Memory B cell (primary cell): ENCODE results near the gene NUCB2.

Source experiments
- ATAC-seq: fragments of 150-1000 bp; cut with Tn5 transposase; 2 replicates; pipeline ENCODE4 v1.10.0; 2021; ENCODE audit warnings: low read depth, mild to moderate bottlenecking, moderate library complexity
- DNase-seq, 2 donors: peaks; one replicate each; pipeline ENCODE4 v3.0.0; 2022; ENCODE audit warnings: low spot score in 2 of 2
- H3K27ac Mint-ChIP-seq: one replicate; pipeline ENCODE4 v1.8.0; 2022; ENCODE audit warnings: mild to moderate bottlenecking, moderate library complexity, mixed read lengths
- H3K27me3 Mint-ChIP-seq: one replicate; pipeline ENCODE4 v1.8.0; 2022; ENCODE audit warnings: mixed read lengths
- H3K36me3 Mint-ChIP-seq: one replicate; pipeline ENCODE4 v1.8.0; 2022; ENCODE audit warnings: mild to moderate bottlenecking, mixed read lengths
- H3K4me1 Mint-ChIP-seq: one replicate; pipeline ENCODE4 v1.8.0; 2022; ENCODE audit warnings: mixed read lengths
- H3K4me3 Mint-ChIP-seq: one replicate; pipeline ENCODE4 v1.8.0; 2022; ENCODE audit warnings: mild to moderate bottlenecking, moderate library complexity, mixed read lengths
- H3K9me3 Mint-ChIP-seq: one replicate; pipeline ENCODE4 v1.8.0; 2022; ENCODE audit warnings: mixed read lengths

Gene NUCB2

DNA sequence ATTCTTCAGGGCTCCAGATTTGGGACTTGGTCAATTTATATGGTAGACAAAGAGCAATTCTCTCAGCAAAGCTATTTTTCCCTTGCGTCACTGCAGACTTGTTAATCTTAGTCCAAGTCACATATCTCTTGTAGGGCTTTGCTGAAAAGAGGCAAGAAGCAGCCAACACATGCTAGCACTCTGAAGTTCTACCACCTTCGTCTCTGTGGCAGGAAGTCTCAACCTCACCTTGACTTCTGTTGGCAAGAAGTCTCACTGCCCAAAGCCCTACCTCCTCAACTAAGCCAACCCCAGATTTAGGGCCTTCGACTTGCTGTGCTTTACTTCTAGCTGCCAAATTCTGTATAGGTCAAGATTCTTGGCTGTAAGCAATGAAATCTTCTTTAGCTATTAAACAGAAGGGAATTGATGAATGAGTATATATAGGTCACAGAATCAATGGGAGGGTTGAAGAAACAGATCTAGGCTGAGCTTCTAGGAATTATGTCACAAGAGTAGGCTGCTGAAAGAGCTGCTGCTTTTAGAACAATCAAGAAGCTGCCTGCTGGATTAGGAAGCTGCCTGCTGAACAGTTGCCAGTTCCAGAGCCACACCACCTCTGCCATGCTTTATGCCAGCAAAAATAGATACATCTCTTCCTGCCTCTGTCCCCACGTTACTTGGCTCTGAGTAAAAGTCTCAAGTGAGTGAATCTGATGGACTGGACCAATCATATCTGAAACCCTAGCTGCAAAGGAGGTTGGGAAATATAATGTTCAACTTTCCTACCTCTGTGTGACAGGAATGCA is 57.5 kb downstream of the NUCB2 start:
- H3K27ac Mint-ChIP-seq, result no peak overlapping the region
- H3K27me3 Mint-ChIP-seq, result no peaks in the 10 kb centered on the region
- H3K4me1 Mint-ChIP-seq, result no peaks in the 10 kb centered on the region
- H3K4me3 Mint-ChIP-seq, result no peak overlapping the region
- DNase-seq (no peak), ATAC-seq (no peak)
- H3K9me3 Mint-ChIP-seq, result no peaks in the 10 kb centered on the region
- H3K36me3 Mint-ChIP-seq, result peaks cover 2% of the 10 kb centered on the region

DNA sequence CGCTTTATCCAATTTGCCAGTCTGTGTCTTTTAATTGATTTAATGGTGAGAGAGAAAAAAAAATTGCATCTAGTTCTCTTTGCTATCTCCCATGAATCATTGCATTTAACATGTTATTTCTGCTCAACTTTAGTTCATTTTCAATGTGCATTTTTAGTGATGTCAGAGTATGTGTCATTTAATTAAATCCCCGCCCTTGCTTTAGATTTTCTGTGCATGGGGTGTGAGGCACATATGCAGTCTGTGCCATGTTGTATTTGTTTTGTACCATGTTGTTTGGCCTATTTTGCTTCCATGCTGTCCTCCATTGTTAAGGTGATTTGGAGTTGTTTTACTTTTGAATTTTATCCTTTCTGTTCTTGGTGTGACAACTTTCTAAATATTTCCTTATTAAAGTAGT is 66.7 kb downstream of the NUCB2 start:
- DNase-seq (no peak), ATAC-seq (no peak)
- H3K9me3 Mint-ChIP-seq, result no peaks in the 10 kb centered on the region
- no peaks in the 10 kb centered on the region for H3K36me3 Mint-ChIP-seq
- H3K4me3 Mint-ChIP-seq, result no peak overlapping the region
- H3K27me3 Mint-ChIP-seq, result no peaks in the 10 kb centered on the region
- H3K4me1 Mint-ChIP-seq, result no peaks in the 10 kb centered on the region
- H3K27ac Mint-ChIP-seq, result no peak overlapping the region

DNA sequence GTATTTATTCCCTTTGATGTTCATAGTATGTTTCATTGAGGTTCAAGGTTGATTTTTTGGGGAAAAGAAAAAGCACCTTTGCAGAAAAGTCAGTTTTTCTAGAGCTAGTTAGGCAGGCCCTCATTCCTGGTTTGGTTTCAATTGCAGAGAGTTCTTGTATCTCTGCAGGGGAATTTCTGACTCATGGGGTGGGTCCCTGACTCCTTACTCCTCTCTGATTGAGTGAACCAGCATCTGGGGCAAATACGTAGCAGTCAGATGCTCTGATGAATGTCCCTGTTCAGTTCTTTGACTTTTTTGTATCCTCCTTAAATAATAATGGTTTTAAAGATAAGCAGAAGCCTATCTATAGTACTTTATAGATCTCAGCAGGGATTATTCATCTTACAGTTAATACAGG is 67.4 kb downstream of the NUCB2 start:
- no peaks in the 10 kb centered on the region for H3K27me3 Mint-ChIP-seq
- H3K27ac Mint-ChIP-seq, result no peak overlapping the region
- H3K9me3 Mint-ChIP-seq, result no peaks in the 10 kb centered on the region

DNA sequence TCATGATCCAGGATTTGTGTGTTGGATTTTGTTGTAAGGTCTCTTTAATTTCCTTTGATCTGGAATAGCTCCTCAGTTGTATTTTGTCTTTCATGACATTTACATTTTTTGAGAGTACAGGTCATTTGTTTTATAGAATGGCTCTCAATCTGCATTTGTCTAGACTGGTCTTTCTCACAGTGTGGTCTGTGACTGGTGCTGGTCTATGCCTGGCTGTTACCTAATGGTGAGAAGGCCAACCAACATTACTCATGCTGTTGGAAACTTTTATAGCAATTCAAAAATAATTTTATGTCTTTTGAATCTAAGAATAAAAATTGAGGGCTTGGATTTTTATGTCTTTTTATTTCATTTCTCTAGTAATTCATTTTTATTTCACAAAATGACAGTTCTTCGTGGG is 71.1 kb downstream of the NUCB2 start:
- no peak overlapping the region for H3K4me3 Mint-ChIP-seq
- H3K4me1 Mint-ChIP-seq, result peaks cover 10% of the 10 kb centered on the region
- no peak for ATAC-seq
- H3K36me3 Mint-ChIP-seq, result no peaks in the 10 kb centered on the region
- H3K9me3 Mint-ChIP-seq, result no peaks in the 10 kb centered on the region
- peaks cover 7% of the 10 kb centered on the region for H3K27me3 Mint-ChIP-seq
- H3K27ac Mint-ChIP-seq, result no peak overlapping the region
- DNase-seq, result no peak

More for the DNA sequence above, 67.4 kb downstream of the NUCB2 start:
- Mint-ChIP-seq H3K36me3 (no peaks in the 10 kb centered on the region), H3K4me1 (no peaks in the 10 kb centered on the region), H3K4me3 (no peak overlapping the region)
- no peak for DNase-seq
- ATAC-seq, result no peak

DNA sequence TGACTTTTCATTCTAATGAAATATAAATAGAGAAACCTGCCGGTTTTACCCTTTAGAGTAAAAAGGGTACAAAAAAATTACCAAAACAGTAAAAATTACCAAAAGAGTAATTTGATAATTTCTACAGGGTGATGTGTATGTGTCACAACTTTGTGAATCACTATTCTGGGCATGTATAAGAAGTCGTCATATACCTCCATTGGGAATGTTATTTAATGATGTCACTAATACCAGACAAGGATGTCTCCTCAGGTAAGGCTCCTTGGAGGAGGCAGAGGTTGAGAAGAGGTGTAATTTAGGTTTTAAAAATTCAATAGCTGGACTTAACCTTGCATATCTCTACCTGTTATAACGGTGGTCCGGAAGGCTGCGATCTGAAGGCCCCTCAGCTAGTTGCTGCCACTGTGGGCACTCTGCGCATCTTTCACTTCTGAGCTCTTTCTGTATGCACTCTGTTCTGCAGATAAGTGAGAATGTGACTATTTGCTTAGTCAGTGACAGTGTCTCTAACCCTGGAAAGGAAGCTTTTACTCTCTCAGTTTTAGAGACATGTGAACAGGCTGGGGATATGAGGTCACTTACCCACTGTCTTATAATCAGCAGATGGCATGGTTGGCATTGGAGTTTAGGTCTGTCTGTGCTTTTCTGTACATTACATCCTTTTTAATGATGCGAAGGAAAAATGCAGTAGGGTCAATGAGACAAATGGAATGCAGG is 74.1 kb downstream of the NUCB2 start:
- Mint-ChIP-seq H3K4me3 (peak overlapping the region; percentile 74), H3K27ac (no peak overlapping the region), H3K27me3 (peaks cover 11% of the 10 kb centered on the region), H3K4me1 (peaks cover 20% of the 10 kb centered on the region), H3K9me3 (no peaks in the 10 kb centered on the region), H3K36me3 (no peaks in the 10 kb centered on the region)
- DNase-seq (no peak), ATAC-seq (no peak)

DNA sequence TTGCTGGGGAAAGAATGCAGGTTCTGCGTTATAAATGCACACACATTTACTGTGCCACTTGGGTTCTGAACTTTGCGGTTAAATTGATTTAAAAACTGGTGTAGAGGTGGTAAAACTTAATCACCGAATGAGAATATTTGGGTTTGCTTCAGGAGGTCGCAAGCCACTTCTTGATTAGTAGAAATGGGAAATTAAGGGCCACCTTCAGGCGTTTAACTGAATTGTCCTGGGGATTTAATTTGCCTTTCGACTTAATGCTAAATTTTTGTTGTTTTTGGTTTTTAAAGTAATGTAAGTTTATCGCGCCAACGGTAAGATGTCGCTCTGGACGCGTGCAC is 74.6 kb downstream of the NUCB2 start:
- Mint-ChIP-seq H3K27me3 (peaks cover 11% of the 10 kb centered on the region), H3K36me3 (no peaks in the 10 kb centered on the region), H3K4me3 (peak overlapping the region; percentile 74), H3K27ac (no peak overlapping the region), H3K4me1 (peaks cover 20% of the 10 kb centered on the region), H3K9me3 (no peaks in the 10 kb centered on the region)
- ATAC-seq (no peak), DNase-seq (no peak)

DNA sequence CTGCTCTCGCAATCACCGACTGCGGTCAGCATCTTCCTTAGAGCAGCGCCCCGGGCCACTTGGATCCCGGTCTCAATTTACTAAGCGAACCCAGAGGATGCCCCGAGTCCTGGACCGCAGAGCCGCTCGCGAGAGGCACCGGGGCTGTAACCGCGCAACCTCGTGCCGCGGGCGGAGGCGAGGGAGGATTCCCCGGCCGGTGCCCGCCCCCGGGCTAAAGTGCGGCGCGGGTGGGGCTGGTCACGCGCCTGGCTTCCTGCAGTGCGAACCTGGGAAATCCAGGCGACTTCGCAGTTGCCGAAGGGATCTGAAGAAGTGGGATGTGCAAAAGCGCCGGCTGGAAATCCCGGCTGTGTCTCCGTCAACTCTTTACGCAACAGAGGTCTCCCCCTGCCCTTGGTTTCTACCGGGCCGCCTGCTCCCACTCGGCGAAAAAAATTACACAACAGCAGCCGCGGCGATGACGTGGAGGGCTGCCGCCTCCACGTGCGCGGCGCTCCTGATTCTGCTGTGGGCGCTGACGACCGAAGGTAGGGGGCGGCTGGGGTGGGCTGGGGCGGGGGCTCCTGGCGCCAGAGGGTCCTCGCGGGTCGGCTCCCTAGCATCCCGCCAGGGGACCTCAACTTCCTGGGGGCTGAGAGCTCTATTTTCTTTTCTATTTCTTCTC is 75.1 kb downstream of the NUCB2 start, which contains the start of gene NCR3LG1:
Gene NCR3LG1, plus strand, starts transcription at position 291 of the 667 bp plus-strand sequence. Its CDS starts 170 bp downstream, at position 461.
- ATAC-seq (peak; percentile 68), DNase-seq (peak; percentile 21 to 57)
- Mint-ChIP-seq H3K27me3 (peaks cover 11% of the 10 kb centered on the region), H3K36me3 (no peaks in the 10 kb centered on the region), H3K4me1 (peaks cover 20% of the 10 kb centered on the region), H3K9me3 (no peaks in the 10 kb centered on the region), H3K27ac (peak within 1 kb of the TSS; percentile 46), H3K4me3 (peak within 1 kb of the TSS; percentile 78)

DNA sequence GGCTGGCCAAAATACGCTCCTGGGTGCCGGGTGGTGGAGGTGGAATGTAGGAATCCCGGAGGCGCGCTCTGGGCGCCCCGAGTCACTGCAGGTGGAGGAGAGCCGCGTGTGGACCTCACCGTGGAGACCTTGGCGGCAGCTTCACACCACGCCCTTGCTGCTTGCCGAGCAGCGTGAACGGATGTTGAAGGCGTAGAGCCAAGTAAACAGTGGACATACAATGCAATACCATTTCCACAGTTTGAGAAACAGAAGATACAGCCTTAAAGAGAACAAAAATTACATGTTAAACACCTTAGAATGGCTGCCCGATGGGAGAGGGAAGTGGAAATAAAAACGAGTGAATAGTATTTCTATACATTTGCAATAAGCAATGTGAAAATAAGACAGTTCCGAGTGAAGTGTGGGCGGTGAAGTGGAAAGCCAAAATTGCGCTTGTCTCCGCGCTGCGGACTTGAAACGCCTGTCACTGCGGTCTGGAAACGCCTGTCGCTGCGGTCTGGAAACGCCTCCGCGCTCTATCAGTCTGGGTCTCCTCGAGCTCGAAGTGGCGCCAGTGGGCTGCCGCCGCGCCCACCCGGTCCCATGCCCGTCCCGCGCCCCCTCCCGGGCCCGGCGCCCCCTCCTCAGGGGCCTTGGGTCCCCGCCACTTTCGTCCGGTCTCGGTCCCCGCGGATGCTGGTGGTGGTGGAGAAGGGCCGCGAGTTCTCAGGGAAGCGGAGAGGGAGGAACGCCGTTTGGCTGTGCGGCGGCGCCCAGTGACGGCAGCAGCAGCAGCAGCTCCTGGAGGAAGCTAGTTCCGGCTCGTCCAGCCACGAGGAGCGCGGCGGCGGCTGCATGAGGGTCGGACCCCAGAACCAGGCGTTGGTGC is 76.6 kb downstream of the NUCB2 start:
- peak overlapping the region; percentile 46 for H3K27ac Mint-ChIP-seq
- no peaks in the 10 kb centered on the region for H3K36me3 Mint-ChIP-seq
- H3K4me3 Mint-ChIP-seq, result peak overlapping the region; percentile 78
- ATAC-seq (peak; percentile 15), DNase-seq (peak; percentile 3 to 32)
- peaks cover 11% of the 10 kb centered on the region for H3K27me3 Mint-ChIP-seq
- no peaks in the 10 kb centered on the region for H3K9me3 Mint-ChIP-seq
- H3K4me1 Mint-ChIP-seq, result peaks cover 20% of the 10 kb centered on the region

DNA sequence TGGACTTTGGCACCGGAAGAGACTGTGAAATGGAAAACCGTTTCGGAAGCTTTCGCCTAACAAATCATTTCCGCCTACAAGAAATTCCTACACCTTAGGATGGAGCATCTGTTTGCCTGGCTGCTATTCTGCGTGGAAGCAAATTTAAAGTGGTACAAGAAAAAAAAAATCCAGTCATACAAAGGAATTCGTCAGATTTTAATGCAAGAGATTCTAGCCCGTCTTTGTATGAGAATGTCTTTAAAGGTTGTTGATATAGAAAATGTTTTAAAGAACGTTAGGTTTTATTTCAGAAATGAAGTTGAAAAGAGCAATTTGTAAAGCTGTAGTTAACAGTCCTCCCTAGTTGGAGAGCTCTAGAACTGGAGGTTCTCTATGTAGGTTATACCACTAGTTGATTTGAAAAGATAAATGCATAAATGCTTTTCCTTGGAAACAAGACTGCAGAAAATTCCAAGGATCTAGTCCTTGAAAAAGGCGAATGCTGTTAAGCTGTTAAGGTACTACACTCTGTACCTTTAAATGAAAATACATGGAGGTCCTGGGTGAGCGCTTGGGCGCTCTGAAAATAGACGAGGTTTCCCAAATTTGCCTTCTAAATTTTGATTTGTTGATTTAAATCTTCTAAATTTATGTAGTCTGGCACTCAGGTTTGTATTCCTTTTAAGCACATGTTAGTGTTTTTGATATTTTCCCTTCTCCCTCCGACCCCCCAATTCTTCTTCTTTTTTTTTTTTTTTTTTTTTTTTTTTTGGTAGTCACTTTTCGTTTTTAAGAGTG is 77.5 kb downstream of the NUCB2 start:
- Mint-ChIP-seq H3K36me3 (no peaks in the 10 kb centered on the region), H3K27ac (no peak overlapping the region), H3K4me3 (peak overlapping the region; percentile 78), H3K27me3 (peaks cover 11% of the 10 kb centered on the region), H3K9me3 (no peaks in the 10 kb centered on the region), H3K4me1 (peaks cover 20% of the 10 kb centered on the region)
- DNase-seq, result no peak
- no peak for ATAC-seq

DNA sequence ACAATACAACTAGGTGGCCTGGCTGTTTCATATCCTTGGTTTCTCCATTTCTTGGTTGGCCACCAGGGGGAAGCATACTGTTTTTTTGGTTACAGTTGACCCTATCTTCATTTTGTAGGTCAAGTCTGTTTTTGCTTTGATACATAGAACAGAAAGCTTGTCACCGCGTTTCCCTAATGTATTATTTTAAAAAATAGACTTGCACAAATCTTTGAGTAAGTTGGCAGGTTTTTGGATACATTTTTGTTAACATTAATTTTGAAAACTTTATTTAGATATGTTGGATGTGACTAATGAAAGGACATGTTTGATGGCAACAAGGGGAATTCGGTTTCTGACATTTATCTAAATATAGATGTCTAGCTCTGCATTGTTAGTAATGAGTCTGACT is 78.1 kb downstream of the NUCB2 start:
- Mint-ChIP-seq H3K27me3 (peaks cover 11% of the 10 kb centered on the region), H3K4me3 (peak overlapping the region; percentile 49), H3K4me1 (peaks cover 20% of the 10 kb centered on the region), H3K36me3 (no peaks in the 10 kb centered on the region), H3K27ac (no peak overlapping the region), H3K9me3 (no peaks in the 10 kb centered on the region)
- ATAC-seq (peak; percentile 48), DNase-seq (peak; percentile 52 to 69)

DNA sequence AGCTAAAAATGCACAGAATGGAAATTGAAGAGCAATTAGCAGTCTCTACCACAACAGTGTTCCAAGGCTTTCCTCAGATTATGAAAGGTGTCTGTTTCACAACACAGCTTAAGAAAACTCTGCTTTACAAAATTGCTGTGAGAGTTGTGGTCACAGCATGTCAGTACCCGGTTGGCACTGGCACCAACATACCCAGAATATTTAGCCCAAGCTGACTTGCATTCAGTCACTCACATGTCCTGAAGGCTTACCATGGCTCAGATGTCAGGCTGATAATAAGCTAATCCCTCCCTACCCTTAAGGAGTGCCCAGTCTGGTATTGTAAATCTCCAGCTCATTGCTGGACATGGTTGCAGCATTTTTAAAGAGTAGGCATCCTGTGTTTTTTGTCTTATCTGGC is 90.0 kb downstream of the NUCB2 start:
- no peak for ATAC-seq
- Mint-ChIP-seq H3K4me3 (no peak overlapping the region), H3K4me1 (no peaks in the 10 kb centered on the region), H3K9me3 (peaks cover 21% of the 10 kb centered on the region), H3K36me3 (peaks cover 19% of the 10 kb centered on the region), H3K27me3 (peaks cover 5% of the 10 kb centered on the region), H3K27ac (no peak overlapping the region)
- no peak for DNase-seq

DNA sequence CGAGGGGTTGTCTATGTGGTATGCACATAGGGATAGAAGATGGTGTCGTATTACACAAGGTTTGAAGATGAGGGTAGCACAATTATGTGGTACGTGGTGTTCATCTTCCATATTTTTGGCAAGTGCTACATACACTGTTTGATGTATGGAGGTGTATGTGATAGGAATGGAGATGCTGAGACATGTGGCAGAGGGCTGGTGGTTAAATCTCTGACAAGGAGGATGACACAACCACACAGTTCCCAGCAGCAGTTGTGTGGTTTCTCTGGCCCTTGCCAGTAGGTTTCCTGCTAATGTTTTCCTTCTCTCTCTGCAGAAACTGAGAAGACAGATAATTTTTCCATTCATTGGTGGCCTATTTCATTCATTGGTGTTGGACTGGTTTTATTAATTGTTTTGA is 92.0 kb downstream of the NUCB2 start:
- Mint-ChIP-seq H3K27ac (no peak overlapping the region), H3K27me3 (peaks cover 5% of the 10 kb centered on the region), H3K36me3 (peaks cover 20% of the 10 kb centered on the region), H3K9me3 (peaks cover 32% of the 10 kb centered on the region), H3K4me3 (no peak overlapping the region), H3K4me1 (no peaks in the 10 kb centered on the region)
- ATAC-seq (no peak), DNase-seq (no peak)

DNA sequence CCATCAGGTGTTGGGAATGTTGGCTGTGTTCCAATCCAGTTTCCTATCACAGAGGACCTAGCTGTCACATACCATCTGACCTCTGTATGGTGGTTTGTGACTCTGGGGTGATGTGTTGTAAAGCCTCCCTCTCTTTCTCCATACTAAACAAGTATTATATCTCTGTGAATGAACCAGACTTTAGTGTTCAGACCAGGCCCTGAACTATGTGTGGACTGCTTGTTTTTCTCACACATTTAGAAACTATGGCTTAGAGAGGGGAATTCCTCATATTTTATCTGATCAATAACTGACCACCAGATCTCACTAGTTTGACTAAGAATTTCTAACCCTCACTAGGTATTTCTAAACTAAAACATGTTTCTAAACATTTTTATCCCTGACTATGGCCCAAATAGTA is 92.6 kb downstream of the NUCB2 start:
- Mint-ChIP-seq H3K27me3 (peaks cover 5% of the 10 kb centered on the region), H3K4me3 (no peak overlapping the region), H3K4me1 (no peaks in the 10 kb centered on the region), H3K27ac (no peak overlapping the region), H3K9me3 (peaks cover 32% of the 10 kb centered on the region), H3K36me3 (peaks cover 20% of the 10 kb centered on the region)
- no peak for ATAC-seq
- DNase-seq, result no peak
